ENCODE data around the gene LRRC45.

GRCh38 chr17:82013772-82014321, 9.3 kb upstream of the LRRC45 start:
- no peak for TF ChIP-seq CTCF (IDR thresholded peaks at IDR 0.05; ENCODE audit: insufficient read depth, low read length, poor library complexity, severe bottlenecking)
- TF ChIP-seq EZH2phosphoT487 (conservative IDR thresholded peaks at IDR 0.05; ENCODE audit: low read length): no peak
